K562 (cell line): ENCODE results near the gene MS4A2. TPM values are rescaled to one million over a fixed set of nuclear protein-coding genes. Genes with fewer than 3 reads are reported as not detected.

Experiments
- ATAC-seq: fragments of 200-7000 bp; cut with Tn5 transposase; 3 replicates; pipeline ENCODE4 v1.9.1; 2020; ENCODE audit warnings: moderate library complexity
- BruUV-seq: library from RNA; stranded (reverse); fragments of 400-500 nt; replicated peaks from 2 replicates; lab custom pipeline; 2021; lab: Mats Ljungman, UMichigan
- CTCF ChIA-PET: fragments of 300-600 bp; formaldehyde crosslinking; extraction: SDS; loops from one replicate; lab custom pipeline; 2021; ENCODE audit warnings: low intra/inter-chr PET ratio; lab: Yijun Ruan, JAX
- POLR2A ChIA-PET: fragments of 300-600, 350-650 bp; sonication (Branson Sonifier 250); formaldehyde crosslinking; extraction: SDS; loops from one replicate; lab custom pipeline; 2021; ENCODE audit warnings: antibody characterized with exemption, inconsistent platforms; lab: Yijun Ruan, JAX
- DNase-seq, 4 experiments: peaks; one replicate each; pipeline versions ENCODE4 v3.0.0 to v3.0.0-alpha.2; 2011 to 2018; ENCODE audit warnings: low spot score in 3 of 4, mixed read lengths in 3 of 4; ENCODE audit errors: extremely low read depth in 1 of 4
- FAIRE-seq: peaks from 2 replicates; lab custom pipeline; 2011; peaks lifted over from hg19 to GRCh38; lab: Jason Lieb, UNC
- H2AFZ ChIP-seq: 2 replicates; pipeline ENCODE4 v1.6.0; 2011; ENCODE audit warnings: low read depth, low read length, control low read depth, inconsistent platforms
- H3K27ac ChIP-seq: fragments of 200-600 bp; 3 replicates; pipeline ENCODE4 v1.8.0; 2011; ENCODE audit warnings: low read depth, mild to moderate bottlenecking, control low read depth, inconsistent platforms, low read length, moderate library complexity, mixed read lengths; ENCODE audit errors: extremely low read depth
- H3K27me3 ChIP-seq, 2 experiments: fragments of 300-600 bp in 1 of 2; 2 replicates in 1 of 2; 3 replicates in 1 of 2; pipeline versions ENCODE4 v1.6.0 to v1.8.0; 2011; ENCODE audit warnings: inconsistent platforms in 2 of 2, low read length in 2 of 2, mild to moderate bottlenecking in 1 of 2, mixed read lengths in 1 of 2, moderate library complexity in 1 of 2; ENCODE audit not compliant: control insufficient read depth in 2 of 2, insufficient read depth in 2 of 2
- H3K36me3 ChIP-seq: fragments of 300-600 bp; 3 replicates; pipeline ENCODE4 v1.8.0; 2011; ENCODE audit warnings: mild to moderate bottlenecking, low read length, inconsistent platforms; ENCODE audit not compliant: control insufficient read depth, insufficient read depth
- H3K4me1 ChIP-seq, 2 experiments: fragments of 200-600 bp in 1 of 2; replicated peaks in 1 of 2; 2 replicates in 1 of 2; 3 replicates in 1 of 2; pipeline versions ENCODE4 v1.5.1 to v1.8.0; 2011; ENCODE audit warnings: inconsistent platforms in 2 of 2, low read length in 2 of 2, mild to moderate bottlenecking in 1 of 2, mixed read lengths in 1 of 2, moderate library complexity in 1 of 2; ENCODE audit not compliant: control insufficient read depth in 2 of 2, insufficient read depth in 2 of 2
- H3K4me2 ChIP-seq: 2 replicates; pipeline ENCODE4 v1.6.1; 2011; ENCODE audit warnings: low read length, control low read depth, inconsistent platforms, mixed read lengths; ENCODE audit not compliant: insufficient read depth
- H3K4me3 ChIP-seq: fragments of 200-600 bp; sonication (generic), shearing (Covaris generic); 2 replicates; pipeline ENCODE4 v1.5.1; 2016; ENCODE audit warnings: control low read depth, inconsistent platforms
- H3K79me2 ChIP-seq: fragments of 200-600 bp; 3 replicates; pipeline ENCODE4 v1.8.0; 2011; ENCODE audit warnings: low read length, inconsistent platforms; ENCODE audit not compliant: control insufficient read depth, insufficient read depth
- H3K9ac ChIP-seq, 2 experiments: 2 replicates each; pipeline versions ENCODE4 v1.6.0 to v1.6.1; 2011; ENCODE audit warnings: low read depth in 2 of 2, low read length in 2 of 2, control low read depth in 1 of 2, inconsistent platforms in 1 of 2, mild to moderate bottlenecking in 1 of 2, mixed read lengths in 1 of 2; ENCODE audit not compliant: insufficient read depth in 1 of 2
- H3K9me1 ChIP-seq: one replicate; pipeline ENCODE4 v1.6.0; 2011; ENCODE audit warnings: inconsistent platforms, mild to moderate bottlenecking, low read length, moderate library complexity; ENCODE audit not compliant: control insufficient read depth, insufficient read depth
- H3K9me3 ChIP-seq: replicated peaks from 2 replicates; pipeline ENCODE4 v1.5.1; 2011; ENCODE audit warnings: low read depth, low read length, inconsistent platforms; ENCODE audit not compliant: control insufficient read depth, insufficient read depth
- H4K20me1 ChIP-seq: replicated peaks from 2 replicates; pipeline ENCODE4 v1.6.1; 2011; ENCODE audit warnings: low read length, inconsistent platforms, mixed read lengths; ENCODE audit not compliant: control insufficient read depth, insufficient read depth
- DIDO1 ChIP-seq: fragments of 450-650 bp; IDR thresholded peaks from 2 replicates; pipeline ENCODE4 v1.6.1; 2016; ENCODE audit warnings: low read depth, missing biosample characterization, missing genetic modification characterization
- GABPB2 ChIP-seq: fragments of 250-450 bp; sonication (Bioruptor Pico); conservative IDR thresholded peaks from 2 replicates; pipeline ENCODE4 v1.5.1; 2021; ENCODE audit warnings: mild to moderate bottlenecking
- KAT2B ChIP-seq: IDR thresholded peaks from one replicate; pipeline ENCODE4 v1.6.1; 2012; ENCODE audit warnings: low read depth, mild to moderate bottlenecking, control low read depth, inconsistent platforms, low read length, moderate library complexity
- LARP7 ChIP-seq: fragments of 450-650 bp; IDR thresholded peaks from 2 replicates; pipeline ENCODE4 v1.6.1; 2016
- NCOA2 ChIP-seq, 2 experiments: fragments of 450-650 bp; IDR thresholded peaks; 2 replicates each; pipeline ENCODE4 v1.6.1; 2018; ENCODE audit warnings: mild to moderate bottlenecking in 2 of 2, moderate library complexity in 1 of 2; ENCODE audit not compliant: partially characterized antibody in 2 of 2
- NR0B1 ChIP-seq: fragments of 450-650 bp; IDR thresholded peaks from one replicate; pipeline ENCODE4 v1.6.1; 2018; ENCODE audit warnings: mild to moderate bottlenecking, moderate library complexity; ENCODE audit not compliant: partially characterized antibody
- PHB ChIP-seq: fragments of 250-450 bp; sonication (Bioruptor Pico); IDR thresholded peaks from 2 replicates; pipeline ENCODE4 v1.5.0; 2021
- POLR2AphosphoS2 ChIP-seq: IDR thresholded peaks from 2 replicates; pipeline ENCODE4 v1.6.1; 2012; ENCODE audit warnings: low read length, improper control_type of control experiment
- ZNF140 ChIP-seq: fragments of 250-450 bp; sonication (Bioruptor Pico); IDR thresholded peaks from 2 replicates; pipeline ENCODE4 v1.8.0; 2021; ENCODE audit warnings: moderate library complexity, mild to moderate bottlenecking, inconsistent platforms
- ZNF354B ChIP-seq: fragments of 250-450 bp; sonication (Bioruptor Pico); IDR thresholded peaks from 2 replicates; pipeline ENCODE4 v1.4.0; 2020
- ZNF586 ChIP-seq: fragments of 450-650 bp; formaldehyde crosslinking; conservative IDR thresholded peaks from 2 replicates; pipeline ENCODE4 v1.4.0; 2020; ENCODE audit warnings: mild to moderate bottlenecking, moderate library complexity
- ZNF764 ChIP-seq: fragments of 250-450 bp; sonication (Bioruptor Pico); IDR thresholded peaks from 2 replicates; pipeline ENCODE4 v1.4.0; 2020; ENCODE audit warnings: low read depth, mild to moderate bottlenecking, moderate library complexity
- ZNF77 ChIP-seq: fragments of 250-450 bp; sonication (Bioruptor Pico); IDR thresholded peaks from 2 replicates; pipeline ENCODE4 v1.5.0; 2020
- ZNF780A ChIP-seq: fragments of 250-450 bp; sonication (Bioruptor Pico); IDR thresholded peaks from 2 replicates; pipeline ENCODE4 v1.5.0; 2021; ENCODE audit warnings: mild to moderate bottlenecking
- WGBS: fragments of 100-300 bp; shearing (Covaris generic); methylation state at CpG from one replicate; pipeline ENCODE4 v1.1.6; 2016; ENCODE audit warnings: low coverage, mixed read lengths; ENCODE audit not compliant: insufficient coverage; ENCODE audit errors: missing lambda C conversion rate; 5-methylcytosine and 5-hydroxymethylcytosine counted together
- in situ Hi-C: fragments of 300-500 bp; cut with MboI; formaldehyde crosslinking; loops from 4 replicates; pipeline ENCODE4 v1.15.0; 2018; ENCODE audit warnings: inconsistent platforms, mixed read lengths
- intact Hi-C: fragments of 100-400 bp; cut with micrococcal nuclease; formaldehyde crosslinking; loops from 2 replicates; pipeline ENCODE4 v1.14.2; 2022
- polyA plus RNA-seq, 8 experiments: library from polyadenylated mRNA; depleted of rRNA in 4 of 8; stranded (reverse) in 5 of 8; unstranded in 3 of 8; fragments of >200 nt; fragmentation: Nextera tagmentation in 2 of 8; fragmentation: Illumina TruSeq in 1 of 8; extraction: Ambion mirVana in 2 of 8; extraction: Trizol in 1 of 8; gene quantifications; 2 replicates each; pipeline versions ENCODE4 v1.2.1 to v1.2.3, GENCODE V29; 2011 to 2014; ENCODE audit warnings: inconsistent platforms in 1 of 8, missing spikeins in 1 of 8
- total RNA-seq, 7 experiments: library from RNA; depleted of rRNA in 6 of 7; stranded (reverse); fragments of >200 nt in 6 of 7; fragmentation: Illumina TruSeq in 2 of 7; extraction: Trizol in 2 of 7; gene quantifications; 2 replicates each; pipeline versions ENCODE4 v1.2.1 to v1.2.3, GENCODE V29; 2011 to 2021; ENCODE audit warnings: low replicate concordance in 1 of 7
- TF ChIP-seq, protein P1 (sequence below): sonication (generic); formaldehyde crosslinking; IDR thresholded peaks from 2 replicates; pipeline ENCODE4 v1.8.0; 2022; ENCODE audit warnings: missing genetic modification reagents, mild to moderate bottlenecking, moderate library complexity, borderline replicate concordance
- TF ChIP-seq, protein P2 (sequence below): fragments of 250-450 bp; sonication (Bioruptor Pico); IDR thresholded peaks from 2 replicates; pipeline ENCODE4 v1.8.0; 2022; ENCODE audit warnings: inconsistent platforms, mild to moderate bottlenecking, moderate library complexity, borderline replicate concordance
- TF ChIP-seq, protein P3 (sequence below): sonication (generic); formaldehyde crosslinking; IDR thresholded peaks from 2 replicates; pipeline ENCODE4 v1.8.0; 2023; ENCODE audit warnings: mild to moderate bottlenecking, missing genetic modification reagents

MS4A2 gene
- total and polyA plus RNA-seq, 9 of the 15 experiments (the other 6 are each of a cell fraction or from before 2014, with no cell fraction given): 0.06 to 5.7 (median 0.86) TPM

- no peak overlapping the region for H3K4me3 ChIP-seq
- H2AFZ ChIP-seq: 0 out of 2 replicates have a peak overlapping the region, but pooled peaks have one; percentile 32
- H3K27ac ChIP-seq: no peak overlapping the region
- no peaks in the 10 kb centered on the region for H3K79me2 ChIP-seq
- 75% methylated on average over 2 of the region's 2 CpGs for WGBS
- DNase-seq: no peak
- H3K9ac ChIP-seq: no peak overlapping the region
- no peak for FAIRE-seq
- H3K9me3 ChIP-seq: no peaks in the 10 kb centered on the region
- no peak for ATAC-seq
- POLR2A ChIA-PET: no interaction called here
- no peaks in the 10 kb centered on the region for H3K36me3 ChIP-seq
- CTCF ChIA-PET: no interaction called here
- intact Hi-C loops (loop anchor here (1.0 to 5.0 kb wide), 2 partner anchors 11 to 62 kb away; partner anchors contain the start of gene MS4A3), in situ Hi-C loops (no loop called here)
- no peaks in the 10 kb centered on the region for H3K9me1 ChIP-seq
- no TSS peak for BruUV-seq
- H3K4me2 ChIP-seq: no peak overlapping the region
- H4K20me1 ChIP-seq: no peaks in the 10 kb centered on the region
- H3K4me1 ChIP-seq: peaks cover 0 to 35% of the 10 kb centered on the region in 2 experiments; a peak in 3 of 5 replicates
- no peaks in the 10 kb centered on the region for H3K27me3 ChIP-seq
- no peak for TF ChIP-seq GABPB2
- TF ChIP-seq, protein P1, sequence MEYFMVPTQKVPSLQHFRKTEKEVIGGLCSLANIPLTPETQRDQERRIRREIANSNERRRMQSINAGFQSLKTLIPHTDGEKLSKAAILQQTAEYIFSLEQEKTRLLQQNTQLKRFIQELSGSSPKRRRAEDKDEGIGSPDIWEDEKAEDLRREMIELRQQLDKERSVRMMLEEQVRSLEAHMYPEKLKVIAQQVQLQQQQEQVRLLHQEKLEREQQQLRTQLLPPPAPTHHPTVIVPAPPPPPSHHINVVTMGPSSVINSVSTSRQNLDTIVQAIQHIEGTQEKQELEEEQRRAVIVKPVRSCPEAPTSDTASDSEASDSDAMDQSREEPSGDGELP: no peak
- no peak for TF ChIP-seq DIDO1 (tag)
- TF ChIP-seq ZNF140: no peak
- TF ChIP-seq ZNF780A (CRISPR knock-in tag): no peak
- no peak for TF ChIP-seq POLR2AphosphoS2
- no peak for TF ChIP-seq ZNF77
- no peak for TF ChIP-seq PHB
- TF ChIP-seq NCOA2 (IDR thresholded peaks at IDR 0.05; ENCODE audit: partially characterized antibody in 2 of 2): no peak
- TF ChIP-seq ZNF586 (CRISPR knock-in tag): no peak
- TF ChIP-seq, protein P2, sequence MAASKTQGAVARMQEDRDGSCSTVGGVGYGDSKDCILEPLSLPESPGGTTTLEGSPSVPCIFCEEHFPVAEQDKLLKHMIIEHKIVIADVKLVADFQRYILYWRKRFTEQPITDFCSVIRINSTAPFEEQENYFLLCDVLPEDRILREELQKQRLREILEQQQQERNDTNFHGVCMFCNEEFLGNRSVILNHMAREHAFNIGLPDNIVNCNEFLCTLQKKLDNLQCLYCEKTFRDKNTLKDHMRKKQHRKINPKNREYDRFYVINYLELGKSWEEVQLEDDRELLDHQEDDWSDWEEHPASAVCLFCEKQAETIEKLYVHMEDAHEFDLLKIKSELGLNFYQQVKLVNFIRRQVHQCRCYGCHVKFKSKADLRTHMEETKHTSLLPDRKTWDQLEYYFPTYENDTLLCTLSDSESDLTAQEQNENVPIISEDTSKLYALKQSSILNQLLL: no peak
- TF ChIP-seq KAT2B: no peak
- TF ChIP-seq ZNF354B: no peak
- no peak for TF ChIP-seq NR0B1
- TF ChIP-seq LARP7: no peak
- no peak for TF ChIP-seq ZNF764
- TF ChIP-seq, protein P3, sequence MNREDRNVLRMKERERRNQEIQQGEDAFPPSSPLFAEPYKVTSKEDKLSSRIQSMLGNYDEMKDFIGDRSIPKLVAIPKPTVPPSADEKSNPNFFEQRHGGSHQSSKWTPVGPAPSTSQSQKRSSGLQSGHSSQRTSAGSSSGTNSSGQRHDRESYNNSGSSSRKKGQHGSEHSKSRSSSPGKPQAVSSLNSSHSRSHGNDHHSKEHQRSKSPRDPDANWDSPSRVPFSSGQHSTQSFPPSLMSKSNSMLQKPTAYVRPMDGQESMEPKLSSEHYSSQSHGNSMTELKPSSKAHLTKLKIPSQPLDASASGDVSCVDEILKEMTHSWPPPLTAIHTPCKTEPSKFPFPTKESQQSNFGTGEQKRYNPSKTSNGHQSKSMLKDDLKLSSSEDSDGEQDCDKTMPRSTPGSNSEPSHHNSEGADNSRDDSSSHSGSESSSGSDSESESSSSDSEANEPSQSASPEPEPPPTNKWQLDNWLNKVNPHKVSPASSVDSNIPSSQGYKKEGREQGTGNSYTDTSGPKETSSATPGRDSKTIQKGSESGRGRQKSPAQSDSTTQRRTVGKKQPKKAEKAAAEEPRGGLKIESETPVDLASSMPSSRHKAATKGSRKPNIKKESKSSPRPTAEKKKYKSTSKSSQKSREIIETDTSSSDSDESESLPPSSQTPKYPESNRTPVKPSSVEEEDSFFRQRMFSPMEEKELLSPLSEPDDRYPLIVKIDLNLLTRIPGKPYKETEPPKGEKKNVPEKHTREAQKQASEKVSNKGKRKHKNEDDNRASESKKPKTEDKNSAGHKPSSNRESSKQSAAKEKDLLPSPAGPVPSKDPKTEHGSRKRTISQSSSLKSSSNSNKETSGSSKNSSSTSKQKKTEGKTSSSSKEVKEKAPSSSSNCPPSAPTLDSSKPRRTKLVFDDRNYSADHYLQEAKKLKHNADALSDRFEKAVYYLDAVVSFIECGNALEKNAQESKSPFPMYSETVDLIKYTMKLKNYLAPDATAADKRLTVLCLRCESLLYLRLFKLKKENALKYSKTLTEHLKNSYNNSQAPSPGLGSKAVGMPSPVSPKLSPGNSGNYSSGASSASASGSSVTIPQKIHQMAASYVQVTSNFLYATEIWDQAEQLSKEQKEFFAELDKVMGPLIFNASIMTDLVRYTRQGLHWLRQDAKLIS: no peak
Observed at GRCh38 chr11:60119710-60120109, 31.2 kb downstream of the MS4A2 start.
